ENCODE measurements around the gene JAKMIP1.

GRCh38 chr4:6121276-6121850 lies 79.0 kb downstream of the JAKMIP1 start:
- TF ChIP-seq CTCF (IDR thresholded peaks at IDR 0.05) = no peak
- no peak for TF ChIP-seq POLR2A (IDR thresholded peaks at IDR 0.05)
